Aorta (tissue), 5 donors: Measurements from ENCODE around the gene SGCA. TPM values are rescaled to one million over a fixed set of nuclear protein-coding genes. Genes with fewer than 3 reads are reported as not detected.

Experiments
- ATAC-seq: fragments of 200-7000 bp; cut with Tn5 transposase; one replicate; pipeline ENCODE4 v1.9.1; 2022; ENCODE audit warnings: moderate library complexity; ENCODE audit not compliant: low FRiP score
- DNase-seq, 2 donors: peaks; one replicate each; pipeline ENCODE4 v3.0.0-alpha.2; 2020
- H3K27ac ChIP-seq, 2 donors: one replicate each; pipeline ENCODE4 v1.5.1; 2013; ENCODE audit warnings: low read length in 2 of 2, mild to moderate bottlenecking in 2 of 2, moderate library complexity in 2 of 2, control low read depth in 1 of 2, inconsistent platforms in 1 of 2, low read depth in 1 of 2
- H3K27me3 ChIP-seq, 2 donors: one replicate each; pipeline ENCODE4 v1.6.1; 2013; ENCODE audit warnings: control low read depth in 1 of 2, low read length in 1 of 2, mild to moderate bottlenecking in 1 of 2, moderate library complexity in 1 of 2; ENCODE audit not compliant: insufficient read depth in 2 of 2, control insufficient read depth in 1 of 2
- H3K36me3 ChIP-seq, 2 donors: one replicate each; pipeline ENCODE4 v1.6.1; 2013; ENCODE audit warnings: control low read depth in 1 of 2, low read length in 1 of 2, mild to moderate bottlenecking in 1 of 2; ENCODE audit not compliant: insufficient read depth in 2 of 2, control insufficient read depth in 1 of 2
- H3K4me1 ChIP-seq, 2 donors: one replicate each; pipeline ENCODE4 v1.6.1; 2013; ENCODE audit warnings: low read length in 2 of 2, control low read depth in 1 of 2, mild to moderate bottlenecking in 1 of 2, moderate library complexity in 1 of 2; ENCODE audit not compliant: insufficient read depth in 2 of 2, control insufficient read depth in 1 of 2
- H3K4me3 ChIP-seq, 2 donors: one replicate each; pipeline ENCODE4 v1.5.1; 2013; ENCODE audit warnings: low read length in 2 of 2, control low read depth in 1 of 2, mild to moderate bottlenecking in 1 of 2
- H3K9me3 ChIP-seq: one replicate; pipeline ENCODE4 v1.6.1; 2013; ENCODE audit warnings: mild to moderate bottlenecking, low read length; ENCODE audit not compliant: control insufficient read depth
- WGBS, 2 donors: extraction: QIAGEN DNeasy Blood & Tissue Kit; methylation state at CpG; one replicate each; pipeline ENCODE4 v1.1.7; 2013; 5-methylcytosine and 5-hydroxymethylcytosine counted together
- intact Hi-C, 2 donors: fragments of 100-400 bp; cut with DNase I; formaldehyde crosslinking; loops; one replicate each; pipeline versions ENCODE4 v1.14.2 to v1.15.0; 2022
- polyA plus RNA-seq, 2 donors: library from polyadenylated mRNA; stranded (reverse); fragments of 200-250 nt; gene quantifications; one replicate each; pipeline ENCODE4 v1.2.3, GENCODE V29; 2013
- total RNA-seq, 2 donors: library from RNA; stranded (reverse); fragmentation: NEBNext Ultra II Directional; extraction: Animal tissue kit (Norgen Biotek cat#: 25700); gene quantifications; one replicate each; pipeline ENCODE4 v1.2.1, GENCODE V29; 2021
- donor health status: healthy with polysubstance abuse.
- donor health status: Bipolar disorder and iron deficiency.
- donor health status: DM: no; HTN: no; CAD: no.
- donor health status: DM: no; HTN: no; CAD: no.
- donor health status: DM: yes; HTN: yes; CAD: no.

Gene SGCA
- total and polyA plus RNA-seq, 4 donors: 86.4 to 198 (median 92.2) TPM

GRCh38 chr17:50185631-50186471 is 20.0 kb downstream of the SGCA start:
- Histone ChIP-seq H3K4me1 (no peaks in the 10 kb centered on the region), H3K9me3 (no peaks in the 10 kb centered on the region), H3K4me3 (no peak overlapping the region), H3K36me3 (peaks cover 0 to 4% of the 10 kb centered on the region in 2 donors), H3K27me3 (no peaks in the 10 kb centered on the region), H3K27ac (peak overlapping the region in 1 of 2 donors; percentile 1)
- 55 to 58% methylated on average over 30 to 31 of the region's 31 CpGs for WGBS, 2 donors
- DNase-seq: no peak
- intact Hi-C loops: no loop called here
- ATAC-seq: no peak

DNA sequence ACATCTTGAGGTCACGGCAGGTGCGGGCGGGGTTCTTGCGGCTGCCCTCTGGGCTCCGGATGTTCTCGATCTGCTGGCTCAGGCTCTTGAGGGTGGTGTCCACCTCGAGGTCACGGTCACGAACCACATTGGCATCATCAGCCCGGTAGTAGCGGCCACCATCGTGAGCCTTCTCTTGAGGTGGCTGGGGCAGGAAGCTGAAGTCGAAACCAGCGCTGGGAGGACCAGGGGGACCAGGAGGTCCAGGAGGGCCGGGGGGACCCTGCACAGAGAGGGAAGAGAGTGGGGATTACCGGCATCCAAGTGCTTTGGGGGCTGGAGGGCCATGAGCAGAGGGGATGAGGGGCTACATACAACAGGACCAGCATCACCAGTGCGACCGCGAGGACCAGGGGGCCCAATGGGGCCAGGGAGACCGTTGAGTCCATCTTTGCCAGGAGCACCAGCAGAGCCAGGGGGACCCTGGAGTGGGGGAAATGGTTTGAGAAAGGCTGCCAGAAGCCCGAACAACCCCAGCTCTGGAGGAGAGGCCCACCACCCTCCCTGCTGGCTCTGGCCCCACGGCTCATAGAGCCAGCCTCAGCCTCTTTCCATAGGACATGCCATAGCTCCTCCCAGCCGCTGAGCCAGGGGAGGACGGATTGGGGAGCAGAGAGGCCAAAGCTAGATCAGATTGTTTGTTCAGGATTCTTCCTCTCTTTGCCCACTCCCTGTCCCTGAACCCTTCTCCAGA is 21.0 kb downstream of the SGCA start:
- intact Hi-C loops: no loop called here

DNA sequence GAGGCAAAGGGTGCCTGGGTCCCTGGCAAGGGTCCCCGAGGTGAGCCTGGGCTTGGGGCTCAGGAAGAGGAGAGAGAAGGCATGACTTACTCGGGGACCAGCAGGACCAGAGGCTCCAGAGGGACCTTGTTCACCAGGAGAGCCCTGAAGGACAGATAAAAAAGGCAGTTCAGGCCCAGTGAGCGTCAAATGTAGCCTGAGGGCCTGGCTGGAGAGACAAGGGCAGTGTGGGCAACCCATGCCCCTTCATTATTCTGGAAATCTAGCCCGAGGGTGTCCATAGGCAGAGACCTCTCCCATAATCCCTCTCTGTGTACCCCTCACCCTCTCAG is 21.6 kb downstream of the SGCA start:
- Histone ChIP-seq H3K4me3 (no peak overlapping the region), H3K27me3 (no peaks in the 10 kb centered on the region), H3K27ac (peak overlapping the region in 1 of 2 donors; percentile 14), H3K4me1 (no peaks in the 10 kb centered on the region), H3K9me3 (no peaks in the 10 kb centered on the region), H3K36me3 (peaks cover 0 to 4% of the 10 kb centered on the region in 2 donors)
- DNase-seq (no peak), ATAC-seq (no peak)
- 28 to 37% methylated on average over 4 of the region's 4 CpGs for WGBS, 2 donors
- intact Hi-C loops: no loop called here

More for the DNA sequence above, 21.0 kb downstream of the SGCA start:
- Histone ChIP-seq H3K27ac (peak overlapping the region in 1 of 2 donors; percentile 22), H3K4me1 (no peaks in the 10 kb centered on the region), H3K4me3 (no peak overlapping the region), H3K36me3 (peaks cover 0 to 4% of the 10 kb centered on the region in 2 donors), H3K9me3 (no peaks in the 10 kb centered on the region), H3K27me3 (no peaks in the 10 kb centered on the region)
- DNase-seq (no peak), ATAC-seq (no peak)
- WGBS, 2 donors: 51 to 54% methylated on average over 23 to 24 of the region's 24 CpGs

- H3K4me3 ChIP-seq: no peak overlapping the region
- DNase-seq (no peak), ATAC-seq (no peak)
- intact Hi-C loops: no loop called here
- H3K9me3 ChIP-seq: no peaks in the 10 kb centered on the region
- H3K27me3 ChIP-seq: no peaks in the 10 kb centered on the region
- H3K4me1 ChIP-seq: no peaks in the 10 kb centered on the region
- 54 to 55% methylated on average over 17 of the region's 17 CpGs for WGBS, 2 donors
- H3K27ac ChIP-seq: no peak overlapping the region
- peaks cover 0 to 7% of the 10 kb centered on the region in 2 donors for H3K36me3 ChIP-seq
Observed at GRCh38 chr17:50187751-50188530, 22.1 kb downstream of the SGCA start.

- H3K27ac ChIP-seq: peak overlapping the region in 1 of 2 donors; percentile 47
- 41 to 46% methylated on average over 13 of the region's 13 CpGs for WGBS, 2 donors
- ATAC-seq (no peak), DNase-seq (no peak)
- intact Hi-C loops: no loop called here
- H3K36me3 ChIP-seq: peaks cover 0 to 7% of the 10 kb centered on the region in 2 donors
- H3K4me3 ChIP-seq: no peak overlapping the region
- H3K27me3 ChIP-seq: no peaks in the 10 kb centered on the region
- no peaks in the 10 kb centered on the region for H3K4me1 ChIP-seq
- no peaks in the 10 kb centered on the region for H3K9me3 ChIP-seq
Observed at GRCh38 chr17:50188531-50188920, 22.7 kb downstream of the SGCA start.

GRCh38 chr17:50188921-50189549 is 23.2 kb downstream of the SGCA start:
- Histone ChIP-seq H3K4me1 (no peaks in the 10 kb centered on the region), H3K27me3 (no peaks in the 10 kb centered on the region), H3K9me3 (no peaks in the 10 kb centered on the region), H3K4me3 (no peak overlapping the region), H3K27ac (peak overlapping the region in 1 of 2 donors; percentile 47), H3K36me3 (peaks cover 0 to 7% of the 10 kb centered on the region in 2 donors)
- intact Hi-C loops: no loop called here
- DNase-seq (no peak), ATAC-seq (no peak)
- WGBS, 2 donors: 59 to 60% methylated on average over 10 to 11 of the region's 11 CpGs

DNA sequence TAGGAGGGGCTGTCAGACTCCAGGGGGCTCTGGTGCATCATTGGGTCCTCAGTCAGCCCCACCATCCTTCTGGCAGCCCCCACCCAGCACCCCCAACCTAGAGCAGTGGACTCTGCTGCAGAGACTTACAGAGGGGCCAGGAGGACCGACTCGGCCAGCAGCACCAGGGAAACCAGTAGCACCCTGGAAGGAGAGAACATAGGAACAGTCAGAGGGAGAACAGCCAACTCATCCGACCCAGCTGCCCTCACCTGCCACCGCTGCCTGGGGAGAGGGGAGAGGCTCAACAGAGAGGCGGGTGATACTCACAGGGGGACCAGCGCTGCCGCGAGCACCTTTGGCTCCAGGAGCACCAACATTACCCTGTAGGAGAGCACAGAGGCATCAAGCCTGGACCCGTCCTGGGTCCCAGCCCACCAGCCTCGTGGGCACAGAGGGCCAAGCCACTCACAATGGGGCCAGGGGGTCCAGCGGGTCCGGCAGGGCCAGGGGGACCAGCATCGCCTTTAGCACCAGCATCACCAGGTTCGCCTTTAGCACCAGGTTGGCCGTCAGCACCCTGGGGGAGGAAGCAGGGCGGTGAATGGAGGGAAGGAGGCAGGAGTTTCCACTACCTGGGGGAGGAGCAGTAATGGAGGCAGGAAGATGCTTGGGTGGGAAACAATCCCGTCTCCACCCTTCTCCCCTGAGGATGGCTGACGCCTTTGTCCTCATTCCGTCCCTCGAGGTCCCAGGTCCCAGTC is 23.9 kb downstream of the SGCA start:
- 46 to 52% methylated on average over 17 to 20 of the region's 20 CpGs for WGBS, 2 donors
- peak overlapping the region in 1 of 2 donors; percentile 2 for H3K27ac ChIP-seq
- no peak overlapping the region for H3K4me3 ChIP-seq
- ATAC-seq (no peak), DNase-seq (no peak)
- intact Hi-C loops: loop anchor here in 1 of 2 donors (10.0 kb wide), 1 partner anchor 45 kb away; no protein-coding TSS in a partner anchor
- no peaks in the 10 kb centered on the region for H3K27me3 ChIP-seq
- H3K36me3 ChIP-seq: peaks cover 0 to 7% of the 10 kb centered on the region in 2 donors
- H3K9me3 ChIP-seq: no peaks in the 10 kb centered on the region
- H3K4me1 ChIP-seq: no peaks in the 10 kb centered on the region

- H3K4me1 ChIP-seq: no peaks in the 10 kb centered on the region
- intact Hi-C loops: loop anchor here in 1 of 2 donors (10.0 kb wide), 1 partner anchor 45 kb away; no protein-coding TSS in a partner anchor
- H3K27ac ChIP-seq: peak overlapping the region in 1 of 2 donors; percentile 6
- ATAC-seq (no peak), DNase-seq (no peak)
- H3K9me3 ChIP-seq: no peaks in the 10 kb centered on the region
- WGBS, 2 donors: 72 to 79% methylated on average over 8 of the region's 8 CpGs
- H3K4me3 ChIP-seq: no peak overlapping the region
- peaks cover 0 to 7% of the 10 kb centered on the region in 2 donors for H3K36me3 ChIP-seq
- H3K27me3 ChIP-seq: no peaks in the 10 kb centered on the region
Observed at GRCh38 chr17:50190293-50190602, 24.4 kb downstream of the SGCA start.
